GM19397 (cell line): ENCODE data around the gene FCN2.
A peak's percentile ranks its signal among the peaks of the same experiment; 100 is the strongest.

Experiments
- ATAC-seq: cut with Tn5 transposase; IDR thresholded peaks from one replicate; pipeline ENCODE4 v1.9.1; 2021; ENCODE audit warnings: mild to moderate bottlenecking, moderate library complexity; ENCODE audit not compliant: unreplicated experiment

FCN2 gene

DNA sequence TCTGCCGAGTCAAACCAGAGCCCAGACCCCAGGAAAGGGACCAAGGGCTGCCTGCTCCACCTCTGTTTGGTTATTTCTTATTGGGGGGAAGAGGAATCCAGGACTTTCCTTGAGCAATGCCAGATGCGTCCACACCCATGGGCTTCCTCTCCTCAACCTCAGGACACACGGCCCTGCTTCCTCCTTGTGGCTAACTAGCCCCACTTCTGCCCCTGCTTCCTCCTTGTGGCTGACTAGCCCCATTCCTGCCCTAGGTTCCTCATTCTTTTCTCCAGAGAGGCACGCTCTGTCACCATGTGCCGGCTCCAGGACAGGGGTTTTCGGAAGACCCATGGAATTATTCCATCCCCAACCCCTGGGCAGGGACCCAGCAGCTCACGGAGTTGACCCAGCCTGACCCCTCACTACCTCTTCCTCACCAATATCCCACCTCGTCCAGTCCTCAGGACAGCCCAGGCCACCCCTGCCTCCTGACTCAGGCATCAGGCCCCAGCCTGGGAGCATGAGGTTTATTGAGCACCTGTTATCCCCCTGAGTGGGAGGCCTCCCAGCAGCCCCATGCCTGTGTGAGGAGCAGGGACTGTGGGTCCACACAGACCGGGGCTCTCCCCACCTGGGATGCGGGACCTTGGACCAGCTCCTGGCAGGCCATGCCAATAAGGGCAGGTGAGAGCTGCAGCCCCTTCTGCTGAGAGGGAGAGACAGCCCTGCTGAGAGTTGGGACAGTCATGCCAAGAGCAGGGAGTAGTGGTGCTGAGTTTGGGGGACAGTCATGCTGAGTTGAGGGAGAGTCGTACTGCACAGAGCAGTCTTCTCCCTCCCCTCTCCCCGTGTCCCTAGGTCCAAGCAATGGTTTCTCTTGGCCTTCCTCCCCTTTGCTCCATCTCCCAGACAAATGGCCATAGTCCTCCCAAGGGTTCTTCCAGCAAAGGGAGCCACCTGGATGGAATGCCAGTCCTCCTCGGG lies 48.9 kb downstream of the FCN2 start:
- no peak for ATAC-seq

DNA sequence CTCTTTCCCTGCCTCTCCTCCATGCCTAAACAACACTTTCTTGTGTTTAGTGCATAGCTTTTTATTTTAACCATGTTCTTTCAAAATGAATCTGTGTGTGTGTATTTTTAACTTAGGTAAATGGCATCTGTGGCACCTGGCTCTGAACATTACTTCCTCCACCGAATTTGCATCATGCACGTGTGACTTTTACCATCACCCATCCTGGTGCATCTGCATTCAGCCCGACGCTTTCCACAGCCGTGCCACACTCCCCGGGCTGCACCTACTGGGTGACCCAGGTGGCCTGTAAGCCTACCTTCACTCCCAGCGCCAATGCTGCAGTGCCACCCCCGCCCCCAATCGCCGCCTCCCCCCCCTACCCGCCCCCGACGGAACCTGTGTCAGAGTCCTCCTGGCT lies 49.8 kb downstream of the FCN2 start:
- peak; percentile 64 for ATAC-seq

DNA sequence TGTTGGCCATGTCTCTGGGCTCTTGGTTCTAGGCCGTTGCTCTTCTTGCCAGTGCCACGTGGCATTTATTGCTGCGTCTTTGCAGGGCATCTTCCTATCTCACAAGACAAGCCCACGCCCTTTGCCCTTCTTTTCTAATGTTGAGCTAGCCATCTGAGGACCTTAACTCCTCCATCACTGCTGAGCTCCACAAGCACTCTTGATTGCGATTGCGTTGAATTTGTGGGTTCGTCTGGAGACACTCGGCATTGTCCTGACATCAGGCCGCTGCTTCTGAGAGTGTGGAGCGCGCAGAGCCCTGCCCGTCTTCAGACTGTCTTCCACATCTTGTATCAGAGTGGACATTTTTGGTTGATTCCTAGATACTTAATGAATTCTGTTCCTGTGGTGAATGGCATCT lies 51.6 kb downstream of the FCN2 start:
- no peak for ATAC-seq

- ATAC-seq = no peak
Observed at GRCh38 chr9:134932606-134933005, 52.0 kb downstream of the FCN2 start.

GRCh38 chr9:134933076-134933659 lies 52.6 kb downstream of the FCN2 start:
- ATAC-seq = no peak

GRCh38 chr9:134935056-134935640 lies 54.5 kb downstream of the FCN2 start:
- no peak for ATAC-seq

DNA sequence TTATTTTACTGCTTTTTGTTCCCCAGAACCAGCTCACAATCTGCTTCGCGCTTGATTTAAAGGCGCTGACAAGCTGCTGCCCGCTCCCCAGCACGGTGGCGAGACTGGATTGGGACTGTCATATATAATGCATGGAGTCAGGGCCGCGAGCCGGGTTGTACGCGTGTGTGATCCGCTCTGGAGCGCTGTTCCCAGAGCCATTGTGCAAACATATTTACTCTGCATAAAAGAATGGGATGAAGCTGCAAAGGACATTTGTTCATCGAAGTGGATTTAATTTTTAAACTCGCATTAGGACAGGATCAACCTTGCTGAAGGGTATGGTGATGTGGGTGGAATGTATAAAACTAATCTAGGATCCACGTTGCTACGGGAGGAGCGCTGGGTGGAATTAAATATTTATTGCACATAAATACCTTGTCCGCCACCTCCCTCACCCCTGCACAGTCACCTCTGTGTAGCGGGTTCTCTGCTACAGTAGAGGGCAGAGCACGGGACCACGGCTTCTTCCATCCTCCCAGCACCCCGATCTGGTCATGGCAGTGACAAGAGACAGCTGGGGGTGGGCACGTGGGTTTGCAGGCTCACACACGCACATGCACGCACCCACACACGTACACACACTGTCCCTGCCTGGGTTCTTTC lies 55.2 kb downstream of the FCN2 start:
- ATAC-seq = no peak

GRCh38 chr9:134936346-134937163 lies 55.9 kb downstream of the FCN2 start:
- peak; percentile 46 for ATAC-seq
